ENCODE measurements around the gene PRR18.

PRR18 gene

GRCh38 chr6:166305562-166306117 lies 2.6 kb downstream of the PRR18 start:
- no peak for DNase-seq (ENCODE audit: low spot score)

- DNase-seq (ENCODE audit: low spot score): no peak
Measured at GRCh38 chr6:166304106-166304505, 4.1 kb downstream of the PRR18 start.

GRCh38 chr6:166301611-166302529 lies 6.3 kb downstream of the PRR18 start:
- DNase-seq (ENCODE audit: low spot score): no peak

GRCh38 chr6:166300357-166300987 lies 7.7 kb downstream of the PRR18 start:
- no peak for DNase-seq (ENCODE audit: low spot score)

GRCh38 chr6:166297606-166298005 lies 10.6 kb downstream of the PRR18 start:
- no peak for DNase-seq (ENCODE audit: low spot score)

GRCh38 chr6:166296035-166296883 lies 11.9 kb downstream of the PRR18 start:
- DNase-seq (ENCODE audit: low spot score): no peak

- no peak for DNase-seq (ENCODE audit: low spot score)
Measured at GRCh38 chr6:166293731-166294584, 14.2 kb downstream of the PRR18 start.

GRCh38 chr6:166289207-166290060 lies 18.8 kb downstream of the PRR18 start:
- no peak for DNase-seq (ENCODE audit: low spot score)

- peak; percentile 92 for DNase-seq (ENCODE audit: low spot score)
Measured at GRCh38 chr6:166286839-166287271, 21.3 kb downstream of the PRR18 start.

GRCh38 chr6:166285233-166285632 lies 23.0 kb downstream of the PRR18 start:
- DNase-seq (ENCODE audit: low spot score): no peak

GRCh38 chr6:166284640-166285039 lies 23.6 kb downstream of the PRR18 start:
- DNase-seq (ENCODE audit: low spot score): no peak

- no peak for DNase-seq (ENCODE audit: low spot score)
Measured at GRCh38 chr6:166282394-166283032, 25.7 kb downstream of the PRR18 start.

GRCh38 chr6:166281104-166281503 lies 27.1 kb downstream of the PRR18 start:
- no peak for DNase-seq (ENCODE audit: low spot score)

- no peak for DNase-seq (ENCODE audit: low spot score)
Measured at GRCh38 chr6:166279393-166279679, 28.9 kb downstream of the PRR18 start.

- DNase-seq (ENCODE audit: low spot score): no peak
Measured at GRCh38 chr6:166278579-166279392, 29.4 kb downstream of the PRR18 start.

- DNase-seq (ENCODE audit: low spot score): no peak
Measured at GRCh38 chr6:166277892-166278578, 30.2 kb downstream of the PRR18 start.

GRCh38 chr6:166277018-166277417 lies 31.2 kb downstream of the PRR18 start:
- DNase-seq (ENCODE audit: low spot score): no peak

- peak; percentile 79 for DNase-seq (ENCODE audit: low spot score)
Measured at GRCh38 chr6:166275714-166276166, 32.5 kb downstream of the PRR18 start.

Measured in NAMALWA (cell line).